Measurements from ENCODE around the gene NCKIPSD.

- no peak for TF ChIP-seq CTCF (IDR thresholded peaks at IDR 0.05; ENCODE audit: insufficient read depth, low read depth, low read length)
- no peak for TF ChIP-seq EZH2 (IDR thresholded peaks at IDR 0.05; ENCODE audit: insufficient read depth, low read length)
Measured at GRCh38 chr3:48644898-48645760, 40.6 kb downstream of the NCKIPSD start.

All from astrocyte (in vitro differentiated cells and primary cell).